Kidney (tissue), 14 donors: ENCODE data around the gene DIS3L2. TPM values are rescaled to one million over a fixed set of nuclear protein-coding genes. Genes with fewer than 3 reads are reported as not detected.

ENCODE experiments used
- DNase-seq, 5 donors: peaks; one replicate each; pipeline ENCODE4 v3.0.0-alpha.2; 2013 to 2020
- FAIRE-seq: peaks from 2 replicates; lab custom pipeline; 2012; peaks lifted over from hg19 to GRCh38; lab: Jason Lieb, UNC
- H3K27ac ChIP-seq, 2 donors: one replicate each; pipeline ENCODE4 v1.7.0; 2013; ENCODE audit warnings: low read depth in 2 of 2, low read length in 2 of 2, inconsistent platforms in 1 of 2
- H3K27me3 ChIP-seq: one replicate; pipeline ENCODE4 v1.7.1; 2013; ENCODE audit warnings: low read length, inconsistent platforms; ENCODE audit not compliant: control insufficient read depth, insufficient read depth
- H3K36me3 ChIP-seq, 3 donors: one replicate each; pipeline versions ENCODE4 v1.7.0 to v1.7.1; 2013; ENCODE audit warnings: low read length in 3 of 3, control low read depth in 1 of 3, inconsistent platforms in 1 of 3; ENCODE audit not compliant: insufficient read depth in 3 of 3, control insufficient read depth in 2 of 3
- H3K4me1 ChIP-seq, 3 donors: one replicate each; pipeline versions ENCODE4 v1.7.0 to v1.7.1; 2013; ENCODE audit warnings: low read length in 3 of 3, inconsistent platforms in 1 of 3, low read depth in 1 of 3; ENCODE audit not compliant: control insufficient read depth in 2 of 3, insufficient read depth in 2 of 3
- H3K4me3 ChIP-seq, 3 donors: one replicate each; pipeline versions ENCODE4 v1.7.0 to v1.8.1; 2013; ENCODE audit warnings: low read length in 3 of 3, control low read depth in 1 of 3, inconsistent platforms in 1 of 3
- H3K9ac ChIP-seq, 3 donors: one replicate each; pipeline versions ENCODE4 v1.7.0 to v1.7.1; 2013; ENCODE audit warnings: low read length in 3 of 3, control low read depth in 1 of 3, inconsistent platforms in 1 of 3
- H3K9me3 ChIP-seq, 3 donors: one replicate each; pipeline versions ENCODE4 v1.7.0 to v1.7.1; 2013; ENCODE audit warnings: low read length in 3 of 3, control low read depth in 1 of 3, inconsistent platforms in 1 of 3; ENCODE audit not compliant: control insufficient read depth in 2 of 3, insufficient read depth in 1 of 3
- intact Hi-C: fragments of 100-400 bp; cut with DNase I; formaldehyde crosslinking; loops from one replicate; pipeline ENCODE4 v1.11.1; 2022
- polyA plus RNA-seq: library from polyadenylated mRNA; stranded (reverse); fragments of 350-450 nt; fragmentation: Illumina TruSeq; extraction: RNeasy Lipid Tissue Mini Kit (QIAGEN cat#74804); gene quantifications from one replicate; pipeline ENCODE4 v1.2.3, GENCODE V29; 2014; ENCODE audit warnings: low read depth, low replicate concordance; ENCODE audit not compliant: insufficient read depth
- total RNA-seq: library from RNA; stranded (reverse); fragmentation: NEBNext Ultra II Directional; extraction: Animal tissue kit (Norgen Biotek cat#: 25700); gene quantifications from one replicate; pipeline ENCODE4 v1.2.1, GENCODE V29; 2021
- TF ChIP-seq, protein P1 (sequence below): IDR thresholded peaks from 3 replicates; pipeline ENCODE4 v1.5.1; 2012; ENCODE audit warnings: mild to moderate bottlenecking, moderate library complexity, borderline replicate concordance; ENCODE audit not compliant: insufficient read depth; ENCODE audit errors: extremely low read depth
- donor health status: control.
- donor health status: control.
- donor health status: control.
- donor health status: control.
- donor health status: control.
- donor health status: DM: yes; HTN: yes; CAD: no.
- donor health status: Normal renal cell carcinoma (clear cell type).

DIS3L2 gene
- total and polyA plus RNA-seq, 2 donors from 2014 or later, result 12.3 to 47.7 TPM

DNA sequence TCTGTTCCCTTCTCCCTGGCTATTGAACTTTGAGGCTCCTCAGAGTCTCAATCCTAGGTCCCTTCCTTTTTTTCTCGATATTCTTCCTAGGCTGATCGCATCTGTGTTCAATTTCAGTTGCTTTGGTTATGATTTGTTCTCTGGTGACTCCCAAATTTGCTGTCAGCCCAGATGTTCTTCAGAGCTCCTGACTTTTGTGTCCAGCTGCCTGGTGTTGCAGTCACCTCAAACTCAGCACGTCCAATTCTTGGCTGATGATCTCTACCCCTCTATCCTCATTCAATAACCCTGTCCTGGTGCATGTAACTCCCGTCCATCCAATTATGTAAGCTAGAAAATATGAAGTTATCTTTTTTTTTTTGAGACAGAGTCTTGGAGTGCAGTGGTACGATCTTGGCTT is 31.4 kb downstream of the DIS3L2 start:
- Histone ChIP-seq H3K4me1 (no peaks in the 10 kb centered on the region), H3K36me3 (no peaks in the 10 kb centered on the region), H3K27ac (no peak overlapping the region), H3K4me3 (no peak overlapping the region), H3K9me3 (no peaks in the 10 kb centered on the region), H3K27me3 (no peaks in the 10 kb centered on the region), H3K9ac (no peak overlapping the region)
- FAIRE-seq, result no peak
- no peak for DNase-seq
- intact Hi-C loops, result no loop called here
- TF ChIP-seq, protein P1, sequence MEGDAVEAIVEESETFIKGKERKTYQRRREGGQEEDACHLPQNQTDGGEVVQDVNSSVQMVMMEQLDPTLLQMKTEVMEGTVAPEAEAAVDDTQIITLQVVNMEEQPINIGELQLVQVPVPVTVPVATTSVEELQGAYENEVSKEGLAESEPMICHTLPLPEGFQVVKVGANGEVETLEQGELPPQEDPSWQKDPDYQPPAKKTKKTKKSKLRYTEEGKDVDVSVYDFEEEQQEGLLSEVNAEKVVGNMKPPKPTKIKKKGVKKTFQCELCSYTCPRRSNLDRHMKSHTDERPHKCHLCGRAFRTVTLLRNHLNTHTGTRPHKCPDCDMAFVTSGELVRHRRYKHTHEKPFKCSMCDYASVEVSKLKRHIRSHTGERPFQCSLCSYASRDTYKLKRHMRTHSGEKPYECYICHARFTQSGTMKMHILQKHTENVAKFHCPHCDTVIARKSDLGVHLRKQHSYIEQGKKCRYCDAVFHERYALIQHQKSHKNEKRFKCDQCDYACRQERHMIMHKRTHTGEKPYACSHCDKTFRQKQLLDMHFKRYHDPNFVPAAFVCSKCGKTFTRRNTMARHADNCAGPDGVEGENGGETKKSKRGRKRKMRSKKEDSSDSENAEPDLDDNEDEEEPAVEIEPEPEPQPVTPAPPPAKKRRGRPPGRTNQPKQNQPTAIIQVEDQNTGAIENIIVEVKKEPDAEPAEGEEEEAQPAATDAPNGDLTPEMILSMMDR, result no peak

DNA sequence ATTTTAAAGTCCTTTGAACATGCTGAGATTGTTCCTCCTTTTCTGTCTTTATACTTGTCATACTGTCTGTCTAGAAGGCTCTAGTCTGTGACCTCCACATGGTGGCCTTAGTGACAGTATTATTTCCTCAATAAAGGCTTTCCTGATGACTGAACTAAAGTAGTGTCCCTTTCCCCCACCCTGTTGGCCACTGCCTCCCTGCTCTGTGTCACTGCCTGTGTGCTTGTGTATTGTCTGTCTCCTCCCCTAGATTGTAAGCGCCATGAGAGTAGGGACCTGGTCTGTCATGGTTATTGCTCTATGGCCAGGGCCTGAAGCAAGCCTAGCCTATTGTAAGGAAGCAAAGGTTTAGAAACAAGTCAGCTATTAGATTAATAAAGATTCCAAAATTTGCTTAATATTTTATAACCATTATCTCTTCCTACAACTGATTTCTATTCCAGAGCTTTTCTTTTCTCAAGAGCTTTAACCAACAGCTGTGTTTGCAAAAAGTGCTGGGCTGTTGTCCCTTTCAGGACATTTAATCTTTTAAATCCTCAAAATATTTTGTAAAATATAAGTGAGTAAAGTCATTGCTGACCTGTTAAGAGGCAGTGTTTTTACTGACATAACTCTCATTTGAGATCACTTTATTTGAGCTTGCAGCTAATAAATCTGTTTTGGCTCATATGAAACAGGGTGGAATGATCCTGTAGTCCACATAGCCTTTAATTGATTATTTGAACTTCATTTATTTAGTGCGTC is 35.5 kb downstream of the DIS3L2 start:
- TF ChIP-seq, protein P1, result no peak
- Histone ChIP-seq H3K27me3 (no peaks in the 10 kb centered on the region), H3K4me1 (peaks cover 0 to 5% (median 0%) of the 10 kb centered on the region in 3 donors), H3K9ac (no peak overlapping the region), H3K9me3 (no peaks in the 10 kb centered on the region), H3K4me3 (no peak overlapping the region), H3K36me3 (no peaks in the 10 kb centered on the region), H3K27ac (no peak overlapping the region)
- no peak for DNase-seq
- no peak for FAIRE-seq
- intact Hi-C loops, result no loop called here

DNA sequence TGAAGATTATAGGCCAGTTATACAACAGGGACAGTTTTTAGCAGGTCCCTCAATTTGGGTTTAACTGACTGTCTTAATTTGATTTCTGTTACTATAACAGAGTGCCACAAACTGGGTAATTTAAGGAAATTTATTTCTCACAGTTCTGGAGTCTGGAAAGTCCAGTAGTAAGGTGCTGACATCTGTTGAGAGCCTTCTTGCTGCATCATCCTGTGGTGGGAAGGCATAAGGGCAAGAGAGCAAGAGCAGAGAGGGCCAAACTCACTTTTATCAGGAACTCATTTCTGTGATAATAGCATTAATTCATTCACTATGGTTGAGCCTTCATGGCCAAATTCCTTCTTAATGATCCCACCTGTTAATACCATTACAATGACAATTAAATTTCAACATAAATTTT is 36.5 kb downstream of the DIS3L2 start:
- Histone ChIP-seq H3K9me3 (no peaks in the 10 kb centered on the region), H3K4me3 (no peak overlapping the region), H3K4me1 (peaks cover 0 to 5% (median 0%) of the 10 kb centered on the region in 3 donors), H3K36me3 (no peaks in the 10 kb centered on the region), H3K27ac (no peak overlapping the region), H3K27me3 (no peaks in the 10 kb centered on the region), H3K9ac (no peak overlapping the region)
- TF ChIP-seq, protein P1, result no peak
- intact Hi-C loops, result no loop called here
- DNase-seq, result no peak
- no peak for FAIRE-seq
